Upper lobe of left lung (tissue), 6 donors: Measurements from ENCODE around the gene MICAL2. TPM values are rescaled to one million over a fixed set of nuclear protein-coding genes. Genes with fewer than 3 reads are reported as not detected.

Source experiments
- ATAC-seq, 2 donors: fragments of 200-7000 bp; cut with Tn5 transposase; one replicate each; pipeline ENCODE4 v1.9.1; 2022; ENCODE audit warnings: mild to moderate bottlenecking in 2 of 2, moderate library complexity in 2 of 2; ENCODE audit not compliant: low FRiP score in 2 of 2
- DNase-seq, 2 donors: peaks; one replicate each; pipeline ENCODE4 v3.0.0-alpha.2; 2019 to 2020
- H3K27ac ChIP-seq, 4 donors: fragments of 200-600 bp; sonication (generic); one replicate each; pipeline ENCODE4 v1.5.1; 2016 to 2019
- H3K27me3 ChIP-seq, 4 donors: fragments of 200-600 bp; sonication (generic); one replicate each; pipeline ENCODE4 v1.5.1; 2017 to 2019
- H3K36me3 ChIP-seq, 4 donors: fragments of 200-600 bp; sonication (generic); one replicate each; pipeline ENCODE4 v1.5.1; 2016 to 2019
- H3K4me1 ChIP-seq, 4 donors: fragments of 200-600 bp; sonication (generic); one replicate each; pipeline ENCODE4 v1.5.1; 2018 to 2019
- H3K4me3 ChIP-seq, 4 donors: fragments of 200-600 bp; sonication (generic); one replicate each; pipeline ENCODE4 v1.5.1; 2017 to 2019; ENCODE audit warnings: mild to moderate bottlenecking in 2 of 4, moderate library complexity in 1 of 4
- H3K9me3 ChIP-seq, 4 donors: fragments of 200-600 bp; sonication (generic); one replicate each; pipeline ENCODE4 v1.5.1; 2018 to 2019
- CTCF ChIP-seq, 6 experiments: fragments of 450-650 bp in 4 of 6; fragments of 200-600 bp in 2 of 6; sonication (generic) in 2 of 6; IDR thresholded peaks; one replicate each; pipeline ENCODE4 v1.5.1; 2016 to 2019; ENCODE audit warnings: antibody characterized with exemption in 6 of 6
- EP300 ChIP-seq, 4 donors: sonication (generic); formaldehyde crosslinking; IDR thresholded peaks; one replicate each; pipeline ENCODE4 v1.5.1; 2017; ENCODE audit warnings: antibody characterized with exemption in 4 of 4, control low read depth in 2 of 4
- POLR2A ChIP-seq, 4 donors: fragments of 450-650 bp; IDR thresholded peaks; one replicate each; pipeline ENCODE4 v1.5.1; 2016 to 2017; ENCODE audit warnings: antibody characterized with exemption in 4 of 4, mild to moderate bottlenecking in 2 of 4
- POLR2AphosphoS5 ChIP-seq, 2 donors: sonication (generic); formaldehyde crosslinking; IDR thresholded peaks; one replicate each; pipeline ENCODE4 v1.5.1; 2017; ENCODE audit warnings: antibody characterized with exemption in 2 of 2
- WGBS, 2 donors: methylation state at CpG; one replicate each; pipeline ENCODE4 v1.1.5; 2017 to 2018; 5-methylcytosine and 5-hydroxymethylcytosine counted together
- total RNA-seq, 6 donors: library from RNA; depleted of rRNA in 4 of 6; stranded (reverse); fragments of >200 nt in 4 of 6; gene quantifications; one replicate each; pipeline versions ENCODE4 v1.1.0 to v1.2.1, GENCODE V29; 2016 to 2021
- donor health status: DM: no; HTN: no; CAD: no; lungs with moderate emphysema.
- donor health status: DM: no; HTN: yes; CAD: no; lungs with severe emphysema.

Gene MICAL2
- total RNA-seq, 6 donors from 2014 or later = 138 to 327 (median 175) TPM

GRCh38 chr11:12271826-12272366 lies 161.5 kb downstream of the MICAL2 start:
- H3K27me3 ChIP-seq = no peaks in the 10 kb centered on the region
- H3K27ac ChIP-seq = no peak overlapping the region
- ATAC-seq = no peak
- H3K36me3 ChIP-seq = no peaks in the 10 kb centered on the region
- peaks cover 14 to 18% (median 18%) of the 10 kb centered on the region in 4 donors for H3K4me1 ChIP-seq
- DNase-seq = peak in 1 of 2 donors; percentile 41
- TF ChIP-seq CTCF (IDR thresholded peaks at IDR 0.05) = no peak
- TF ChIP-seq POLR2AphosphoS5 (IDR thresholded peaks at IDR 0.05) = no peak
- TF ChIP-seq POLR2A (IDR thresholded peaks at IDR 0.05) = no peak
- no peak for TF ChIP-seq EP300 (IDR thresholded peaks at IDR 0.05)
- no peaks in the 10 kb centered on the region for H3K9me3 ChIP-seq
- no peak overlapping the region for H3K4me3 ChIP-seq
- 89 to 98% methylated on average over 5 to 6 of the region's 6 CpGs for WGBS, 2 donors

GRCh38 chr11:12272821-12273617 lies 162.6 kb downstream of the MICAL2 start:
- TF ChIP-seq CTCF (IDR thresholded peaks at IDR 0.05) (no peak), POLR2AphosphoS5 (IDR thresholded peaks at IDR 0.05) (no peak), EP300 (IDR thresholded peaks at IDR 0.05) (no peak), POLR2A (IDR thresholded peaks at IDR 0.05) (no peak)
- no peak for ATAC-seq
- 91 to 95% methylated on average over 15 of the region's 15 CpGs for WGBS, 2 donors
- Histone ChIP-seq H3K9me3 (no peaks in the 10 kb centered on the region), H3K27ac (no peak overlapping the region), H3K36me3 (no peaks in the 10 kb centered on the region), H3K4me1 (peaks cover 14 to 18% (median 18%) of the 10 kb centered on the region in 4 donors), H3K27me3 (no peaks in the 10 kb centered on the region), H3K4me3 (no peak overlapping the region)
- DNase-seq = no peak

GRCh38 chr11:12273618-12273995 lies 163.2 kb downstream of the MICAL2 start:
- H3K4me1 ChIP-seq = peaks cover 14 to 18% (median 16%) of the 10 kb centered on the region in 4 donors
- 90 to 100% methylated on average over 2 of the region's 2 CpGs for WGBS, 2 donors
- ATAC-seq = no peak
- no peak for DNase-seq
- no peaks in the 10 kb centered on the region for H3K9me3 ChIP-seq
- H3K27ac ChIP-seq = no peak overlapping the region
- no peak overlapping the region for H3K4me3 ChIP-seq
- no peak for TF ChIP-seq POLR2AphosphoS5 (IDR thresholded peaks at IDR 0.05)
- TF ChIP-seq POLR2A (IDR thresholded peaks at IDR 0.05) = no peak
- no peaks in the 10 kb centered on the region for H3K27me3 ChIP-seq
- no peaks in the 10 kb centered on the region for H3K36me3 ChIP-seq

- H3K4me1 ChIP-seq = peaks cover 10 to 15% (median 12%) of the 10 kb centered on the region in 4 donors
- H3K27ac ChIP-seq = no peak overlapping the region
- no peaks in the 10 kb centered on the region for H3K27me3 ChIP-seq
- DNase-seq = peak in 1 of 2 donors; percentile 10
- no peak for ATAC-seq
- no peak for TF ChIP-seq CTCF (IDR thresholded peaks at IDR 0.05)
- no peak for TF ChIP-seq EP300 (IDR thresholded peaks at IDR 0.05)
- no peak for TF ChIP-seq POLR2AphosphoS5 (IDR thresholded peaks at IDR 0.05)
- no peak for TF ChIP-seq POLR2A (IDR thresholded peaks at IDR 0.05)
- H3K9me3 ChIP-seq = no peaks in the 10 kb centered on the region
- H3K4me3 ChIP-seq = no peak overlapping the region
- H3K36me3 ChIP-seq = no peaks in the 10 kb centered on the region
- WGBS, 2 donors = 96 to 98% methylated on average over 3 of the region's 3 CpGs
Observed at GRCh38 chr11:12274056-12274455, 163.7 kb downstream of the MICAL2 start.

GRCh38 chr11:12274558-12275197 lies 164.3 kb downstream of the MICAL2 start:
- H3K9me3 ChIP-seq = no peaks in the 10 kb centered on the region
- H3K27ac ChIP-seq = no peak overlapping the region
- no peaks in the 10 kb centered on the region for H3K36me3 ChIP-seq
- WGBS, 2 donors = 93 to 94% methylated on average over 14 of the region's 14 CpGs
- DNase-seq (peak in 1 of 2 donors; percentile 9), ATAC-seq (peak in 1 of 2 donors; percentile 31)
- H3K4me3 ChIP-seq = no peak overlapping the region
- H3K4me1 ChIP-seq = peaks cover 4 to 9% (median 6%) of the 10 kb centered on the region in 4 donors
- no peaks in the 10 kb centered on the region for H3K27me3 ChIP-seq
- TF ChIP-seq EP300 (IDR thresholded peaks at IDR 0.05) = no peak
- no peak for TF ChIP-seq CTCF (IDR thresholded peaks at IDR 0.05)
- no peak for TF ChIP-seq POLR2AphosphoS5 (IDR thresholded peaks at IDR 0.05)
- TF ChIP-seq POLR2A (IDR thresholded peaks at IDR 0.05) = no peak
